MCF 10A (cell line): ENCODE measurements around the gene ATG4D. TPM values are rescaled to one million over a fixed set of nuclear protein-coding genes. Genes with fewer than 3 reads are reported as not detected.

Source experiments
- BruUV-seq: library from RNA; stranded (reverse); fragments of 400-500 nt; replicated peaks from 2 replicates; lab custom pipeline; 2021; lab: Mats Ljungman, UMichigan
- CTCF ChIA-PET: fragments of 300-600 bp; sonication (Branson Sonifier 250); formaldehyde crosslinking; extraction: SDS; loops from one replicate; lab custom pipeline; 2021; ENCODE audit warnings: antibody characterized with exemption, inconsistent platforms; lab: Yijun Ruan, JAX
- POLR2A ChIA-PET: fragments of 300-600, 350-650 bp; sonication (Branson Sonifier 250); formaldehyde crosslinking; extraction: SDS; loops from one replicate; lab custom pipeline; 2020; ENCODE audit warnings: antibody characterized with exemption, inconsistent platforms; lab: Yijun Ruan, JAX
- DNase-seq: peaks from one replicate; pipeline ENCODE4 v3.0.0-alpha.2; 2018; ENCODE audit not compliant: unreplicated experiment
- H3K27ac Mint-ChIP-seq: one replicate; pipeline ENCODE4 v1.8.0; 2022; ENCODE audit warnings: mild to moderate bottlenecking, low read depth, mixed read lengths; ENCODE audit not compliant: unreplicated experiment
- H3K27me3 Mint-ChIP-seq: one replicate; pipeline ENCODE4 v1.8.0; 2022; ENCODE audit warnings: mixed read lengths; ENCODE audit not compliant: insufficient read depth, unreplicated experiment
- H3K36me3 Mint-ChIP-seq: one replicate; pipeline ENCODE4 v1.8.0; 2022; ENCODE audit warnings: mild to moderate bottlenecking, moderate library complexity, mixed read lengths; ENCODE audit not compliant: insufficient read depth, unreplicated experiment
- H3K4me1 Mint-ChIP-seq: one replicate; pipeline ENCODE4 v1.8.0; 2022; ENCODE audit warnings: mixed read lengths; ENCODE audit not compliant: insufficient read depth, unreplicated experiment
- H3K4me3 Mint-ChIP-seq: one replicate; pipeline ENCODE4 v1.8.0; 2022; ENCODE audit warnings: mild to moderate bottlenecking, moderate library complexity, mixed read lengths; ENCODE audit not compliant: unreplicated experiment
- H3K9me3 Mint-ChIP-seq: one replicate; pipeline ENCODE4 v1.8.0; 2022; ENCODE audit warnings: mixed read lengths; ENCODE audit not compliant: unreplicated experiment
- CTCF ChIP-seq: fragments of 200-600 bp; IDR thresholded peaks from one replicate; pipeline ENCODE4 v1.8.0; 2022; ENCODE audit warnings: antibody characterized with exemption, mild to moderate bottlenecking; ENCODE audit not compliant: unreplicated experiment
- intact Hi-C: fragments of 100-400 bp; cut with micrococcal nuclease; formaldehyde crosslinking; loops from 2 replicates; pipeline ENCODE4 v1.14.1; 2022
- total RNA-seq: library from RNA; stranded (reverse); gene quantifications from 2 replicates; pipeline ENCODE4 v1.2.3, GENCODE V29; 2022

ATG4D gene
- total RNA-seq, 1 experiment from 2014 or later, result 22.6 TPM

- Mint-ChIP-seq H3K4me3 (no peak overlapping the region), H3K36me3 (no peaks in the 10 kb centered on the region), H3K4me1 (peaks cover 7% of the 10 kb centered on the region), H3K27ac (no peak overlapping the region), H3K9me3 (no peaks in the 10 kb centered on the region), H3K27me3 (no peaks in the 10 kb centered on the region)
- no peak for DNase-seq
- no TSS peak for BruUV-seq
- CTCF ChIA-PET, result interaction anchor here (1.0 kb wide), 1 partner anchor 20 kb away, joined by 4 read pairs; no protein-coding TSS in a partner anchor
- POLR2A ChIA-PET, result interaction anchor here (1.8 kb wide), 1 partner anchor 24 kb away, joined by 5 read pairs; no protein-coding TSS in a partner anchor
- intact Hi-C loops, result no loop called here
- TF ChIP-seq CTCF, result no peak
These were observed 11.2 kb upstream of the ATG4D start for GRCh38 chr19:10532457-10532856.

- TF ChIP-seq CTCF, result no peak
- Mint-ChIP-seq H3K4me3 (no peak overlapping the region), H3K27ac (peak overlapping the region; percentile 51), H3K27me3 (no peaks in the 10 kb centered on the region), H3K36me3 (no peaks in the 10 kb centered on the region), H3K9me3 (no peaks in the 10 kb centered on the region), H3K4me1 (peaks cover 7% of the 10 kb centered on the region)
- CTCF ChIA-PET, result interaction anchor here (1.0 to 1.2 kb wide), 2 partner anchors 19 to 21 kb away, joined by 4 read pairs; no protein-coding TSS in a partner anchor
- POLR2A ChIA-PET, result no interaction called here
- DNase-seq, result no peak
- no TSS peak for BruUV-seq
- intact Hi-C loops, result no loop called here
These were observed 9.9 kb upstream of the ATG4D start for GRCh38 chr19:10533646-10534386.

DNA sequence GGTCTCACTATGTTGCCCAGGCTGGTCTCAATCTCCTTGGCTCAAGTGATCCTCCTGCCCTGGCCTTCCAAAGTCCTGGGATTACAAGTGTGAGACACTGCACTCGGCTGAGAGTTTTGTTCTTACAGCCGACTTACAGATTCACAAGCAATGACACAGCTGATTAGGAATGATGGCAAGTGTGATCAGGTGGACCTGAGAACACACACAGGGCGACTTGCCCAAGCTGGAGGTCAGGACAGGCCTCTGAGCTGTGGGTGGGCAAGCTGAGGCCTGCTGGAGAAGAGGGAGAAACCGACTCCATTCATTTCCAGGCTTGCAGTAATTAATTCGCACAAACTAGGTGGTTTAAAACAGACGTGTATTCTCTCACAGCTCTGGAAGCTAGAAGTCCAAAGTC, 8.1 kb upstream of the ATG4D start:
- H3K27me3 Mint-ChIP-seq, result peaks cover 10% of the 10 kb centered on the region

More for the DNA sequence above, 8.1 kb upstream of the ATG4D start:
- H3K27ac Mint-ChIP-seq, result no peak overlapping the region
- H3K4me3 Mint-ChIP-seq, result no peak overlapping the region
- BruUV-seq, result no TSS peak
- peaks cover 7% of the 10 kb centered on the region for H3K4me1 Mint-ChIP-seq
- no peaks in the 10 kb centered on the region for H3K36me3 Mint-ChIP-seq
- DNase-seq, result peak; percentile 51
- TF ChIP-seq CTCF, result no peak
- ChIA-PET POLR2A (interaction anchor here (0.5 to 1.2 kb wide), 9 partner anchors 12 to 408 kb away, joined by 3 to 5 read pairs (median 3); partner anchors contain the start of gene TMED1), CTCF (interaction anchor here (0.9 to 1.5 kb wide), 6 partner anchors 29 to 112 kb away, joined by 4 to 7 read pairs (median 4); no protein-coding TSS in a partner anchor)
- H3K9me3 Mint-ChIP-seq, result no peaks in the 10 kb centered on the region
- intact Hi-C loops, result no loop called here
